Pancreas (tissue), 10 donors: ENCODE results near the gene LITAFD. TPM values are rescaled to one million over a fixed set of nuclear protein-coding genes. Genes with fewer than 3 reads are reported as not detected.
"Not testable (repeated sequence)": the region's sequence is repeated elsewhere in the genome, so short reads cannot be mapped to it uniquely, and the experiment has no call there.

Source experiments
- ATAC-seq, 4 donors: fragments of 200-7000 bp; cut with Tn5 transposase; one replicate each; pipeline versions ENCODE4 v1.8.0 to v1.9.1; 2020; ENCODE audit warnings: mild to moderate bottlenecking in 4 of 4, moderate library complexity in 4 of 4
- DNase-seq, 6 donors: peaks; one replicate each; pipeline ENCODE4 v3.0.0-alpha.2; 2020
- FAIRE-seq: peaks from 2 replicates; lab custom pipeline; 2012; peaks lifted over from hg19 to GRCh38; lab: Jason Lieb, UNC
- H3K27ac ChIP-seq, 4 donors: fragments of 200-600 bp; sonication (generic); 1 replicate in 3 of 4; 2 replicates in 1 of 4; pipeline versions ENCODE4 v1.5.0 to v1.8.0; 2020
- H3K27me3 ChIP-seq, 4 donors: fragments of 200-600 bp; one replicate each; pipeline ENCODE4 v1.8.0; 2021
- H3K36me3 ChIP-seq, 3 donors: fragments of 200-600 bp; sonication (generic) in 1 of 3; one replicate each; pipeline versions ENCODE4 v1.5.0 to v1.8.0; 2020 to 2021
- H3K4me1 ChIP-seq, 3 donors: fragments of 200-600 bp; one replicate each; pipeline ENCODE4 v1.8.0; 2021
- H3K4me3 ChIP-seq, 4 donors: fragments of 200-600 bp; sonication (generic) in 2 of 4; one replicate each; pipeline versions ENCODE4 v1.5.0 to v1.8.0; 2020 to 2021
- H3K9me3 ChIP-seq, 4 donors: fragments of 200-600 bp; one replicate each; pipeline ENCODE4 v1.8.0; 2021
- CTCF ChIP-seq, 4 donors: fragments of 200-600 bp; sonication (generic) in 3 of 4; IDR thresholded peaks; one replicate each; pipeline versions ENCODE4 v1.5.0 to v1.8.0; 2021; ENCODE audit warnings: antibody characterized with exemption in 4 of 4
- WGBS, 2 donors: extraction: QIAGEN DNeasy Blood & Tissue Kit; methylation state at CpG; one replicate each; pipeline ENCODE4 v1.1.7; 2013; 5-methylcytosine and 5-hydroxymethylcytosine counted together
- intact Hi-C, 3 donors: fragments of 100-400 bp; cut with DNase I; formaldehyde crosslinking; loops; one replicate each; pipeline versions ENCODE4 v1.11.1 to v1.14.2; 2022
- polyA plus RNA-seq, 2 donors: library from polyadenylated mRNA; stranded (reverse); fragments of 200-250 nt; gene quantifications; one replicate each; pipeline ENCODE4 v1.2.3, GENCODE V29; 2013
- total RNA-seq, 6 donors: library from RNA; stranded (reverse); fragmentation: NEBNext Ultra II Directional in 4 of 6; extraction: Animal tissue kit (Norgen Biotek cat#: 25700) in 4 of 6; gene quantifications; one replicate each; pipeline versions ENCODE4 v1.2.1 to v1.2.4, GENCODE V29; 2021 to 2023
- donor health status: healthy with polysubstance abuse.
- donor health status: DM: no; HTN: no; CAD: no; lungs with moderate emphysema.
- donor health status: DM: no; HTN: no; CAD: no.
- donor health status: control.
- donor health status: control.
- donor health status: Bipolar disorder and iron deficiency.
- donor health status: DM: yes; HTN: yes; CAD: no.
- donor health status: DM: no; HTN: no; CAD: no.
- donor health status: DM: no; HTN: no; CAD: no.
- donor health status: DM: yes; HTN: yes; CAD: no.

Gene LITAFD
- total and polyA plus RNA-seq, 8 donors: not detected

GRCh38 chr16:8912793-8913192 is 30.6 kb downstream of the LITAFD start:
- ATAC-seq (no peak), DNase-seq (no peak), FAIRE-seq (no peak)
- Histone ChIP-seq H3K4me3 (no peak overlapping the region), H3K36me3 (peaks cover 0 to 51% (median 7%) of the 10 kb centered on the region in 3 donors), H3K27ac (no peak overlapping the region), H3K9me3 (no peaks in the 10 kb centered on the region), H3K27me3 (no peaks in the 10 kb centered on the region), H3K4me1 (peaks cover 8 to 23% (median 17%) of the 10 kb centered on the region in 3 donors)
- no peak for TF ChIP-seq CTCF (IDR thresholded peaks at IDR 0.05)
- WGBS, 2 donors: 92 to 98% methylated on average over 4 of the region's 4 CpGs
- intact Hi-C loops: no loop called here

- no peaks in the 10 kb centered on the region for H3K27me3 ChIP-seq
- H3K9me3 ChIP-seq: no peaks in the 10 kb centered on the region
- intact Hi-C loops: no loop called here
- TF ChIP-seq CTCF (IDR thresholded peaks at IDR 0.05): no peak
- peaks cover 3 to 46% (median 12%) of the 10 kb centered on the region in 3 donors for H3K36me3 ChIP-seq
- no peak for FAIRE-seq
- H3K4me1 ChIP-seq: peaks cover 8 to 23% (median 17%) of the 10 kb centered on the region in 3 donors
- H3K27ac ChIP-seq: no peak overlapping the region
- DNase-seq: no peak
- WGBS, 2 donors: 97 to 98% methylated on average over 3 of the region's 3 CpGs
- no peak for ATAC-seq
- H3K4me3 ChIP-seq: no peak overlapping the region
These were observed 31.9 kb downstream of the LITAFD start for GRCh38 chr16:8914098-8914497.

- TF ChIP-seq CTCF (IDR thresholded peaks at IDR 0.05): no peak
- Histone ChIP-seq H3K4me1 (peaks cover 8 to 22% (median 17%) of the 10 kb centered on the region in 3 donors), H3K27me3 (no peaks in the 10 kb centered on the region), H3K36me3 (peaks cover 3 to 44% (median 13%) of the 10 kb centered on the region in 3 donors), H3K27ac (no peak overlapping the region), H3K4me3 (no peak overlapping the region), H3K9me3 (no peaks in the 10 kb centered on the region)
- intact Hi-C loops: no loop called here
- ATAC-seq: no peak
- WGBS, 2 donors: 42 to 45% methylated on average over 7 of the region's 7 CpGs
- no peak for FAIRE-seq
- DNase-seq: no peak
These were observed 33.7 kb downstream of the LITAFD start for GRCh38 chr16:8915722-8916301.

GRCh38 chr16:8916541-8917225 is 34.5 kb downstream of the LITAFD start:
- ATAC-seq (no peak), FAIRE-seq (no peak), DNase-seq (no peak)
- intact Hi-C loops: no loop called here
- no peak overlapping the region for H3K4me3 ChIP-seq
- no peaks in the 10 kb centered on the region for H3K27me3 ChIP-seq
- peaks cover 3 to 42% (median 13%) of the 10 kb centered on the region in 3 donors for H3K36me3 ChIP-seq
- H3K9me3 ChIP-seq: no peaks in the 10 kb centered on the region
- no peak overlapping the region for H3K27ac ChIP-seq
- no peak for TF ChIP-seq CTCF (IDR thresholded peaks at IDR 0.05)
- 88 to 90% methylated on average over 5 of the region's 5 CpGs for WGBS, 2 donors
- peaks cover 8 to 14% (median 10%) of the 10 kb centered on the region in 3 donors for H3K4me1 ChIP-seq

- H3K27me3 ChIP-seq, ATAC-seq, H3K27ac ChIP-seq, H3K4me3 ChIP-seq, FAIRE-seq, H3K9me3 ChIP-seq, H3K4me1 ChIP-seq, DNase-seq, intact Hi-C loops: not testable (repeated sequence)
- H3K36me3 ChIP-seq: peaks cover 6 to 49% (median 13%) of the 10 kb centered on the region in 3 donors
- WGBS, 2 donors: 97% methylated on average over 10 of the region's 10 CpGs
These were observed 35.2 kb downstream of the LITAFD start for GRCh38 chr16:8917336-8917735.
